T-helper 2 cell (primary cell): ENCODE data around the gene NEK9.
"Not testable (repeated sequence)": the region's sequence is repeated elsewhere in the genome, so short reads cannot be mapped to it uniquely, and the experiment has no call there.

ENCODE experiments used
- DNase-seq, 5 experiments: peaks; one replicate each; pipeline versions ENCODE4 v3.0.0 to v3.0.0-alpha.2; 2012 to 2022
- total RNA-seq, 2 donors: gene quantifications; one replicate each; lab custom pipeline; 2026; lab: John Stamatoyannopoulos, UW

The NEK9 gene
- 55.2 to 102 reads per million in 2 donors for total RNA-seq

- peak; percentile 67 to 91 (median 83) for DNase-seq
Measured at GRCh38 chr14:75126679-75127473, at the start of gene NEK9. TSS of gene NEK9 (minus strand) at chr14:75127048. CDS start at chr14:75126921, 127 bp downstream.

GRCh38 chr14:75176142-75176820 is 49.4 kb upstream of the NEK9 start, which contains the start of gene TMED10:
TSS of gene TMED10 (minus strand) at chr14:75176612. CDS start at chr14:75176579, 33 bp downstream.
- DNase-seq: peak; percentile 80 to 96 (median 89)

- no peak for DNase-seq
Measured at GRCh38 chr14:75175677-75176141, 48.9 kb upstream of the NEK9 start.

- no peak for DNase-seq
Measured at GRCh38 chr14:75174066-75174465, 47.2 kb upstream of the NEK9 start.

GRCh38 chr14:75170772-75171171 is 43.9 kb upstream of the NEK9 start:
- no peak for DNase-seq

GRCh38 chr14:75168586-75169335 is 41.9 kb upstream of the NEK9 start:
- peak in 1 of 5 experiments; percentile 81 for DNase-seq

- DNase-seq: no peak
Measured at GRCh38 chr14:75167325-75167724, 40.5 kb upstream of the NEK9 start.

- DNase-seq: no peak
Measured at GRCh38 chr14:75165586-75166391, 38.9 kb upstream of the NEK9 start.

- no peak for DNase-seq
Measured at GRCh38 chr14:75164809-75165208, 38.0 kb upstream of the NEK9 start.

- no peak for DNase-seq
Measured at GRCh38 chr14:75163677-75164076, 36.8 kb upstream of the NEK9 start.

- peak in 1 of 5 experiments; percentile 40 for DNase-seq
Measured at GRCh38 chr14:75162631-75163030, 35.8 kb upstream of the NEK9 start.

GRCh38 chr14:75158843-75159614 is 32.2 kb upstream of the NEK9 start:
- DNase-seq: peak in 1 of 5 experiments; percentile 65

- peak in 1 of 5 experiments; percentile 92 for DNase-seq
Measured at GRCh38 chr14:75156901-75157300, 30.1 kb upstream of the NEK9 start.

- DNase-seq: no peak
Measured at GRCh38 chr14:75156111-75156510, 29.3 kb upstream of the NEK9 start.

GRCh38 chr14:75155169-75155568 is 28.3 kb upstream of the NEK9 start:
- peak in 1 of 5 experiments; percentile 77 for DNase-seq

GRCh38 chr14:75153295-75153694 is 26.4 kb upstream of the NEK9 start:
- no peak for DNase-seq

GRCh38 chr14:75151851-75152250 is 25.0 kb upstream of the NEK9 start:
- DNase-seq: no peak

GRCh38 chr14:75150637-75151036 is 23.8 kb upstream of the NEK9 start:
- DNase-seq: not testable (repeated sequence)

GRCh38 chr14:75150150-75150549 is 23.3 kb upstream of the NEK9 start:
- DNase-seq: no peak

- peak in 1 of 5 experiments; percentile 53 for DNase-seq
Measured at GRCh38 chr14:75147423-75148071, 20.7 kb upstream of the NEK9 start.

GRCh38 chr14:75144944-75145343 is 18.1 kb upstream of the NEK9 start:
- no peak for DNase-seq
